Mesendoderm (in vitro differentiated cells): ENCODE data around the gene STAC3.

Experiments
- DNase-seq: peaks from one replicate; pipeline ENCODE4 v3.0.0; 2013
- H2AK5ac ChIP-seq: 2 replicates; pipeline ENCODE4 v1.6.1; 2013; ENCODE audit warnings: low read length, inconsistent platforms
- H2BK120ac ChIP-seq: 2 replicates; pipeline ENCODE4 v1.6.1; 2013; ENCODE audit warnings: low read depth, mild to moderate bottlenecking, low read length, moderate library complexity, mixed read lengths
- H2BK15ac ChIP-seq: replicated peaks from 2 replicates; pipeline ENCODE4 v1.6.1; 2013; ENCODE audit warnings: low read depth, mild to moderate bottlenecking, moderate library complexity
- H2BK5ac ChIP-seq: 2 replicates; pipeline ENCODE4 v1.6.1; 2013; ENCODE audit warnings: low read length, inconsistent platforms
- H3K18ac ChIP-seq: 2 replicates; pipeline ENCODE4 v1.6.1; 2013; ENCODE audit warnings: mild to moderate bottlenecking, low read length, mixed read lengths
- H3K23ac ChIP-seq: one replicate; pipeline ENCODE4 v1.6.1; 2013; ENCODE audit warnings: low read length
- H3K27ac ChIP-seq: 2 replicates; pipeline ENCODE4 v1.5.1; 2013; ENCODE audit warnings: low read depth, mild to moderate bottlenecking, inconsistent platforms, low read length, moderate library complexity
- H3K27me3 ChIP-seq: 2 replicates; pipeline ENCODE4 v1.6.1; 2013; ENCODE audit warnings: low read length, control low read depth, mild to moderate bottlenecking, inconsistent platforms; ENCODE audit not compliant: insufficient read depth, poor library complexity
- H3K36me3 ChIP-seq: 2 replicates; pipeline ENCODE4 v1.6.1; 2013; ENCODE audit warnings: low read length, inconsistent platforms; ENCODE audit not compliant: control insufficient read depth, insufficient read depth
- H3K4ac ChIP-seq: one replicate; pipeline ENCODE4 v1.6.1; 2013; ENCODE audit warnings: low read depth, mild to moderate bottlenecking, low read length, moderate library complexity
- H3K4me1 ChIP-seq: 2 replicates; pipeline ENCODE4 v1.6.1; 2013; ENCODE audit warnings: low read depth, low read length, inconsistent platforms; ENCODE audit not compliant: control insufficient read depth
- H3K4me2 ChIP-seq: 2 replicates; pipeline ENCODE4 v1.6.1; 2013; ENCODE audit warnings: low read length
- H3K4me3 ChIP-seq: 2 replicates; pipeline ENCODE4 v1.5.1; 2013; ENCODE audit warnings: mild to moderate bottlenecking, low read length
- H3K56ac ChIP-seq: one replicate; pipeline ENCODE4 v1.6.1; 2013; ENCODE audit warnings: low read length
- H3K79me1 ChIP-seq: 2 replicates; pipeline ENCODE4 v1.6.1; 2013; ENCODE audit warnings: low read length, inconsistent platforms
- H3K79me2 ChIP-seq: 2 replicates; pipeline ENCODE4 v1.6.1; 2013; ENCODE audit warnings: mild to moderate bottlenecking, low read length; ENCODE audit not compliant: control insufficient read depth, insufficient read depth
- H3K9ac ChIP-seq: 2 replicates; pipeline ENCODE4 v1.6.1; 2013; ENCODE audit warnings: low read length, inconsistent platforms
- H4K5ac ChIP-seq: one replicate; pipeline ENCODE4 v1.6.1; 2013; ENCODE audit warnings: low read length
- H4K8ac ChIP-seq: one replicate; pipeline ENCODE4 v1.6.1; 2013; ENCODE audit warnings: low read depth, mild to moderate bottlenecking, control low read depth, low read length, moderate library complexity
- WGBS: extraction: QIAGEN DNeasy Blood & Tissue Kit; methylation state at CpG from one replicate; pipeline ENCODE4 v1.1.7; 2013; ENCODE audit warnings: low lambda C conversion rate, missing lambda C conversion rate; ENCODE audit not compliant: insufficient coverage; ENCODE audit errors: extremely low coverage; 5-methylcytosine and 5-hydroxymethylcytosine counted together

STAC3 gene

DNA sequence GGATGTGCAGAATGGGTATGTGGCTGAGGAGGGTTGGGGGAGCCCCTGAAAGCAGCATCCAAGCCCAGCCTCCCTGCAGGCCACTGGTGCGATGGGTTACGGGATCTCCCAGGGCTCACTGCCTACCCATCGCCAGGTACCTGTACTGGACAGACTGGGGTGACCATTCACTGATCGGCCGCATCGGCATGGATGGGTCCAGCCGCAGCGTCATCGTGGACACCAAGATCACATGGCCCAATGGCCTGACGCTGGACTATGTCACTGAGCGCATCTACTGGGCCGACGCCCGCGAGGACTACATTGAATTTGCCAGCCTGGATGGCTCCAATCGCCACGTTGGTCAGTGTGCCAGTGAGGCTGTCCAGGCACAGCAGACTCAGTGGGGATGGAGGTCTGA, 52.7 kb downstream of the STAC3 start:
- Histone ChIP-seq H2BK5ac (no peak overlapping the region), H2BK15ac (no peak overlapping the region), H3K56ac (no peak overlapping the region), H3K79me2 (no peaks in the 10 kb centered on the region), H3K4me3 (no peak overlapping the region), H3K23ac (no peak overlapping the region), H3K9ac (no peak overlapping the region), H3K4me1 (no peaks in the 10 kb centered on the region), H4K8ac (no peak overlapping the region), H4K5ac (no peak overlapping the region), H3K36me3 (peaks cover 23% of the 10 kb centered on the region), H2BK120ac (no peak overlapping the region), H3K4me2 (no peak overlapping the region), H2AK5ac (no peak overlapping the region), H3K18ac (no peak overlapping the region), H3K4ac (no peak overlapping the region), H3K27me3 (no peaks in the 10 kb centered on the region), H3K79me1 (no peaks in the 10 kb centered on the region), H3K27ac (no peak overlapping the region)
- DNase-seq, result no peak
- WGBS, result no CpG with 5 or more reads among the region's 17 CpGs

GRCh38 chr12:57196956-57197355, 54.0 kb downstream of the STAC3 start:
- H3K79me1 ChIP-seq, result no peaks in the 10 kb centered on the region
- H3K23ac ChIP-seq, result no peak overlapping the region
- no peak overlapping the region for H3K4me2 ChIP-seq
- no peak overlapping the region for H2BK120ac ChIP-seq
- no peak overlapping the region for H3K18ac ChIP-seq
- WGBS, result no CpG with 5 or more reads among the region's 22 CpGs
- H3K27ac ChIP-seq, result no peak overlapping the region
- no peak overlapping the region for H4K5ac ChIP-seq
- no peak overlapping the region for H4K8ac ChIP-seq
- no peaks in the 10 kb centered on the region for H3K27me3 ChIP-seq
- no peaks in the 10 kb centered on the region for H3K4me1 ChIP-seq
- H3K4me3 ChIP-seq, result no peak overlapping the region
- no peak overlapping the region for H3K9ac ChIP-seq
- H2BK15ac ChIP-seq, result no peak overlapping the region
- no peak overlapping the region for H3K56ac ChIP-seq
- no peak overlapping the region for H2BK5ac ChIP-seq
- no peak overlapping the region for H3K4ac ChIP-seq
- H3K36me3 ChIP-seq, result peaks cover 31% of the 10 kb centered on the region
- H2AK5ac ChIP-seq, result no peak overlapping the region
- DNase-seq, result no peak
- no peaks in the 10 kb centered on the region for H3K79me2 ChIP-seq

DNA sequence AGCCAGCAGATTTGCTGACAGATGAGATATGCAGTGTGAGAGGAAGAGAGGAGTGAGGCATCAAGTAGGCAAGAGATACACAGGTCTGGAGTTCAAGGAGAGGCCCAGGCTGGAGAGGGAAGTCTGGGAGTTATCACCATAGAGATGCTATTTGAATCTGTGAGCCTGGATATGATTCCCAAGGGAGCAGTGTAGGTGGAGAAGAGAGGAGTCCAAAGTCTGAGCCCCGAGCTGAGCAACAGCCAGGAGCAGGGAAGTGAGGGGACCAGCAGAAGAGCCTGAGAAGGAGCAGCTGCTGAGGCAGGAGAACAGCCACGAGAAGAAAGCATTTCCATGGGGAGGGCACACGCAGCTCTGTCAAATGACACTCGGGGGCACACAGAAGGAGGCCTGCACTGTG, 54.5 kb downstream of the STAC3 start:
- DNase-seq, result no peak
- H2BK5ac ChIP-seq, result no peak overlapping the region
- no peak overlapping the region for H4K5ac ChIP-seq
- no peak overlapping the region for H4K8ac ChIP-seq
- no peak overlapping the region for H3K56ac ChIP-seq
- H2BK15ac ChIP-seq, result no peak overlapping the region
- H3K4me1 ChIP-seq, result no peaks in the 10 kb centered on the region
- no peak overlapping the region for H3K27ac ChIP-seq
- H2AK5ac ChIP-seq, result no peak overlapping the region
- no peaks in the 10 kb centered on the region for H3K27me3 ChIP-seq
- H2BK120ac ChIP-seq, result no peak overlapping the region
- H3K79me2 ChIP-seq, result no peaks in the 10 kb centered on the region
- WGBS, result no CpG with 5 or more reads among the region's 4 CpGs
- H3K23ac ChIP-seq, result no peak overlapping the region
- no peak overlapping the region for H3K9ac ChIP-seq
- no peak overlapping the region for H3K4me2 ChIP-seq
- H3K4ac ChIP-seq, result no peak overlapping the region
- H3K4me3 ChIP-seq, result no peak overlapping the region
- peaks cover 36% of the 10 kb centered on the region for H3K36me3 ChIP-seq
- no peaks in the 10 kb centered on the region for H3K79me1 ChIP-seq
- no peak overlapping the region for H3K18ac ChIP-seq

DNA sequence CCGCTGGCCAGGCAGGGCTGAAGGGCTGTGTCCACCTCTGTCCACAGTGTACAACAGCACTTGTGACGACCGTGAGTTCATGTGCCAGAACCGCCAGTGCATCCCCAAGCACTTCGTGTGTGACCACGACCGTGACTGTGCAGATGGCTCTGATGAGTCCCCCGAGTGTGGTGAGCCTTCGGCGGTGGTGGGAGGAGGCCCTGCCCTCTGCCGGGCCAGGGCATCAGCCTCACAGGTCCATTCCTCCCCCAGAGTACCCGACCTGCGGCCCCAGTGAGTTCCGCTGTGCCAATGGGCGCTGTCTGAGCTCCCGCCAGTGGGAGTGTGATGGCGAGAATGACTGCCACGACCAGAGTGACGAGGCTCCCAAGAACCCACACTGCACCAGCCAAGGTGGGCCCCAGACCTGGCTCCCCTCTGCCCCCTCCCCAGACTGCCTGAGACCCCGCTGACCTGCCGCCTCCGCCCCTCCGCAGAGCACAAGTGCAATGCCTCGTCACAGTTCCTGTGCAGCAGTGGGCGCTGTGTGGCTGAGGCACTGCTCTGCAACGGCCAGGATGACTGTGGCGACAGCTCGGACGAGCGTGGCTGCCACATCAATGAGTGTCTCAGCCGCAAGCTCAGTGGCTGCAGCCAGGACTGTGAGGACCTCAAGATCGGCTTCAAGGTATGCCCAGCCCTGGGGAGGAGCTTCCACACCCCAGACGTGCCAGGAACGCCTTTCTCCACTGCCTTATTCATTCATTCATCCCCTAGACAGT, 55.2 kb downstream of the STAC3 start:
- Histone ChIP-seq H3K4me2 (no peak overlapping the region), H4K5ac (no peak overlapping the region), H3K23ac (no peak overlapping the region), H3K9ac (no peak overlapping the region), H4K8ac (no peak overlapping the region), H3K27ac (no peak overlapping the region), H3K4me1 (no peaks in the 10 kb centered on the region), H2BK120ac (no peak overlapping the region), H3K56ac (no peak overlapping the region), H3K79me1 (no peaks in the 10 kb centered on the region), H2BK15ac (no peak overlapping the region), H3K4ac (no peak overlapping the region), H3K4me3 (no peak overlapping the region), H3K18ac (no peak overlapping the region), H3K27me3 (no peaks in the 10 kb centered on the region), H3K79me2 (no peaks in the 10 kb centered on the region), H2AK5ac (no peak overlapping the region), H2BK5ac (no peak overlapping the region), H3K36me3 (peaks cover 37% of the 10 kb centered on the region)
- WGBS, result no CpG with 5 or more reads among the region's 34 CpGs
- no peak for DNase-seq

GRCh38 chr12:57195186-57195585, 55.8 kb downstream of the STAC3 start:
- H3K4me2 ChIP-seq, result no peak overlapping the region
- no CpG with 5 or more reads among the region's 19 CpGs for WGBS
- no peak overlapping the region for H4K8ac ChIP-seq
- H3K79me2 ChIP-seq, result no peaks in the 10 kb centered on the region
- H3K27me3 ChIP-seq, result no peaks in the 10 kb centered on the region
- no peak overlapping the region for H3K27ac ChIP-seq
- no peak overlapping the region for H3K18ac ChIP-seq
- H2AK5ac ChIP-seq, result no peak overlapping the region
- H2BK15ac ChIP-seq, result no peak overlapping the region
- H3K56ac ChIP-seq, result no peak overlapping the region
- no peak overlapping the region for H3K4me3 ChIP-seq
- H3K36me3 ChIP-seq, result peaks cover 36% of the 10 kb centered on the region
- H4K5ac ChIP-seq, result no peak overlapping the region
- H3K79me1 ChIP-seq, result no peaks in the 10 kb centered on the region
- no peak for DNase-seq
- H3K4ac ChIP-seq, result no peak overlapping the region
- H2BK120ac ChIP-seq, result no peak overlapping the region
- no peak overlapping the region for H3K9ac ChIP-seq
- no peak overlapping the region for H3K23ac ChIP-seq
- H3K4me1 ChIP-seq, result no peaks in the 10 kb centered on the region
- no peak overlapping the region for H2BK5ac ChIP-seq

GRCh38 chr12:57194253-57194652, 56.7 kb downstream of the STAC3 start:
- H3K18ac ChIP-seq, result no peak overlapping the region
- H4K8ac ChIP-seq, result no peak overlapping the region
- H2BK120ac ChIP-seq, result no peak overlapping the region
- H2AK5ac ChIP-seq, result no peak overlapping the region
- no peaks in the 10 kb centered on the region for H3K4me1 ChIP-seq
- H3K4me2 ChIP-seq, result no peak overlapping the region
- no peak overlapping the region for H3K4me3 ChIP-seq
- no peak overlapping the region for H3K56ac ChIP-seq
- H3K36me3 ChIP-seq, result peaks cover 38% of the 10 kb centered on the region
- no peak overlapping the region for H3K23ac ChIP-seq
- H4K5ac ChIP-seq, result no peak overlapping the region
- H3K4ac ChIP-seq, result no peak overlapping the region
- H2BK15ac ChIP-seq, result no peak overlapping the region
- no peak overlapping the region for H2BK5ac ChIP-seq
- no peak overlapping the region for H3K27ac ChIP-seq
- no peaks in the 10 kb centered on the region for H3K79me1 ChIP-seq
- no peak overlapping the region for H3K9ac ChIP-seq
- WGBS, result no CpG with 5 or more reads among the region's 18 CpGs
- no peak for DNase-seq
- H3K27me3 ChIP-seq, result no peaks in the 10 kb centered on the region
- no peaks in the 10 kb centered on the region for H3K79me2 ChIP-seq
